ENCODE measurements around the gene PCNA. TPM values are rescaled to one million over a fixed set of nuclear protein-coding genes. Genes with fewer than 3 reads are reported as not detected.
A peak's percentile ranks its signal among the peaks of the same experiment; 100 is the strongest.

Gene PCNA
- total RNA-seq: 44.3 TPM
- long read RNA-seq, transcript PCNA-202 (7 exons, 1,359 nt): minor isoform, 8 of 28 reads
- long read RNA-seq, transcript PCNA-201 (6 exons, 1,344 nt): major isoform, 17 of 28 reads
- long read RNA-seq, partial matches to known transcripts: 1 of 28 reads
- long read RNA-seq, other reads (novel, unspliced or antisense): 2 of 28 reads

GRCh38 chr20:5119435-5120184 lies at the start of gene PCNA:
PCNA (minus strand) TSS chr20:5119958; CDS start chr20:5119798, 160 bp downstream.
- ATAC-seq: peak; percentile 99

GRCh38 chr20:5168651-5169396 lies 49.1 kb upstream of the PCNA start:
- DNase-seq (no peak), ATAC-seq (peak; percentile 63)
- no peak for TF ChIP-seq CTCF (IDR thresholded peaks at IDR 0.05)
- Histone ChIP-seq H3K4me3 (no peak overlapping the region), H3K27me3 (no peaks in the 10 kb centered on the region), H3K36me3 (no peaks in the 10 kb centered on the region), H3K9me3 (no peaks in the 10 kb centered on the region), H3K27ac (peak overlapping the region; percentile 58), H3K4me1 (peaks cover 61% of the 10 kb centered on the region)
- intact Hi-C loops (cut with DNase I): no loop called here

More at GRCh38 chr20:5119435-5120184, at the start of gene PCNA:
- Histone ChIP-seq H3K27ac (peak within 1 kb of the TSS; percentile 74), H3K4me3 (peak within 1 kb of the TSS; percentile 90), H3K27me3 (no peaks in the 10 kb centered on the region), H3K36me3 (peaks cover 32% of the 10 kb centered on the region), H3K4me1 (peaks cover 13% of the 10 kb centered on the region), H3K9me3 (no peaks in the 10 kb centered on the region)
- peak; percentile 15 for TF ChIP-seq CTCF (IDR thresholded peaks at IDR 0.05)
- peak; percentile 99 for DNase-seq
- intact Hi-C loops (cut with DNase I): no loop called here

GRCh38 chr20:5164645-5165625 lies 45.2 kb upstream of the PCNA start:
- H3K9me3 ChIP-seq: no peaks in the 10 kb centered on the region
- peaks cover 24% of the 10 kb centered on the region for H3K4me1 ChIP-seq
- intact Hi-C loops (cut with DNase I): no loop called here
- H3K4me3 ChIP-seq: no peak overlapping the region
- H3K27ac ChIP-seq: no peak overlapping the region
- no peaks in the 10 kb centered on the region for H3K36me3 ChIP-seq
- TF ChIP-seq CTCF (IDR thresholded peaks at IDR 0.05): no peak
- no peak for DNase-seq
- H3K27me3 ChIP-seq: no peaks in the 10 kb centered on the region
- ATAC-seq: no peak

- H3K9me3 ChIP-seq: no peaks in the 10 kb centered on the region
- intact Hi-C loops (cut with DNase I): no loop called here
- no peak for DNase-seq
- H3K36me3 ChIP-seq: no peaks in the 10 kb centered on the region
- H3K4me1 ChIP-seq: peaks cover 14% of the 10 kb centered on the region
- H3K27me3 ChIP-seq: no peaks in the 10 kb centered on the region
- TF ChIP-seq CTCF (IDR thresholded peaks at IDR 0.05): no peak
- ATAC-seq: peak; percentile 69
- no peak overlapping the region for H3K4me3 ChIP-seq
- H3K27ac ChIP-seq: no peak overlapping the region
Measured at GRCh38 chr20:5161536-5162164, 41.9 kb upstream of the PCNA start.

GRCh38 chr20:5160882-5161281 lies 41.1 kb upstream of the PCNA start:
- H3K4me3 ChIP-seq: no peak overlapping the region
- no peaks in the 10 kb centered on the region for H3K36me3 ChIP-seq
- H3K9me3 ChIP-seq: no peaks in the 10 kb centered on the region
- no peaks in the 10 kb centered on the region for H3K27me3 ChIP-seq
- ATAC-seq (no peak), DNase-seq (no peak)
- no peak for TF ChIP-seq CTCF (IDR thresholded peaks at IDR 0.05)
- H3K27ac ChIP-seq: no peak overlapping the region
- intact Hi-C loops (cut with DNase I): no loop called here
- H3K4me1 ChIP-seq: peaks cover 14% of the 10 kb centered on the region
